H1 (cell line): ENCODE data around the gene MCC. TPM values are rescaled to one million over a fixed set of nuclear protein-coding genes. Genes with fewer than 3 reads are reported as not detected.

Experiments
- CTCF ChIA-PET: fragments of 300-600 bp; sonication (Branson Sonifier 250); formaldehyde crosslinking; loops from one replicate; lab custom pipeline; 2021; ENCODE audit not compliant: partially characterized antibody; lab: Charles Lee
- POLR2A ChIA-PET: fragments of 300-600 bp; sonication (Branson Sonifier 250); formaldehyde crosslinking; loops from one replicate; lab custom pipeline; 2021; ENCODE audit warnings: inconsistent platforms; ENCODE audit not compliant: partially characterized antibody; lab: Charles Lee
- DNase-seq, 2 experiments: peaks; one replicate each; pipeline versions ENCODE4 v3.0.0 to v3.0.0-alpha.2; 2010 to 2022; ENCODE audit warnings: low spot score in 2 of 2, low read depth in 1 of 2, mixed read lengths in 1 of 2
- FAIRE-seq: peaks from 2 replicates; lab custom pipeline; 2011; peaks lifted over from hg19 to GRCh38; lab: Jason Lieb, UNC
- H2AFZ ChIP-seq: 2 replicates; pipeline ENCODE4 v1.8.1; 2012; ENCODE audit warnings: low read length, inconsistent platforms
- H2AK5ac ChIP-seq: 2 replicates; pipeline ENCODE4 v1.6.1; 2013; ENCODE audit warnings: low read depth, low read length
- H2BK120ac ChIP-seq: replicated peaks from 2 replicates; pipeline ENCODE3; 2013; ENCODE audit warnings: low read depth, low read length, inconsistent platforms
- H2BK12ac ChIP-seq: 2 replicates; pipeline ENCODE4 v1.6.1; 2013; ENCODE audit warnings: low read depth, low read length
- H2BK15ac ChIP-seq: 2 replicates; pipeline ENCODE4 v1.6.1; 2013; ENCODE audit warnings: low read length
- H2BK20ac ChIP-seq: 2 replicates; pipeline ENCODE4 v1.6.1; 2013; ENCODE audit warnings: low read length
- H2BK5ac ChIP-seq: 2 replicates; pipeline ENCODE4 v1.6.1; 2013; ENCODE audit warnings: low read depth, low read length
- H3K14ac ChIP-seq: 2 replicates; pipeline ENCODE4 v1.6.1; 2013; ENCODE audit warnings: inconsistent platforms; ENCODE audit not compliant: insufficient read length
- H3K18ac ChIP-seq: 2 replicates; pipeline ENCODE4 v1.6.1; 2013; ENCODE audit warnings: low read length; ENCODE audit errors: extremely low read depth
- H3K23ac ChIP-seq: 2 replicates; pipeline ENCODE4 v1.6.1; 2013; ENCODE audit warnings: inconsistent platforms; ENCODE audit not compliant: insufficient read length
- H3K23me2 ChIP-seq: 2 replicates; pipeline ENCODE4 v1.6.1; 2013; ENCODE audit warnings: low read depth, low read length
- H3K27ac ChIP-seq: 2 replicates; pipeline ENCODE4 v1.6.1; 2011; ENCODE audit warnings: low read depth, low read length, inconsistent platforms
- H3K27me3 ChIP-seq, 4 experiments: replicated peaks in 1 of 4; 1 replicate in 1 of 4; 2 replicates in 3 of 4; pipeline versions ENCODE4 v1.6.1 to v1.8.1; 2011 to 2013; ENCODE audit warnings: low read length in 3 of 4, mild to moderate bottlenecking in 3 of 4, inconsistent platforms in 2 of 4, mixed read lengths in 2 of 4, moderate library complexity in 1 of 4; ENCODE audit not compliant: control insufficient read depth in 3 of 4, insufficient read depth in 3 of 4; ENCODE audit errors: extremely low read depth in 1 of 4
- H3K36me3 ChIP-seq, 4 experiments: 2 replicates each; pipeline versions ENCODE4 v1.6.1 to v1.8.1; 2011 to 2013; ENCODE audit warnings: mild to moderate bottlenecking in 4 of 4, low read length in 3 of 4, moderate library complexity in 2 of 4, control low read depth in 1 of 4, inconsistent platforms in 1 of 4; ENCODE audit not compliant: insufficient read depth in 4 of 4, control insufficient read depth in 2 of 4
- H3K4ac ChIP-seq: replicated peaks from 2 replicates; pipeline ENCODE3; 2013; ENCODE audit warnings: low read length, low read depth, mixed read lengths, inconsistent platforms; ENCODE audit not compliant: insufficient read length
- H3K4me1 ChIP-seq, 4 experiments: replicated peaks in 1 of 4; 1 replicate in 1 of 4; 2 replicates in 3 of 4; pipeline versions ENCODE4 v1.6.1 to v1.8.1; 2011 to 2013; ENCODE audit warnings: low read length in 3 of 4, inconsistent platforms in 2 of 4, mixed read lengths in 1 of 4; ENCODE audit not compliant: insufficient read depth in 4 of 4, control insufficient read depth in 3 of 4
- H3K4me2 ChIP-seq, 2 experiments: 2 replicates each; pipeline versions ENCODE4 v1.6.1 to v1.8.1; 2011 to 2013; ENCODE audit warnings: low read depth in 2 of 2, low read length in 2 of 2, control low read depth in 1 of 2, inconsistent platforms in 1 of 2, mild to moderate bottlenecking in 1 of 2; ENCODE audit not compliant: insufficient read depth in 1 of 2
- H3K4me3 ChIP-seq, 4 experiments: fragments of 200-600, 300-600 bp in 1 of 4; sonication (generic), shearing (Covaris generic), sonication (Bioruptor Twin) in 1 of 4; 2 replicates each; pipeline versions ENCODE4 v1.5.1 to v1.8.1; 2011 to 2016; ENCODE audit warnings: low read length in 4 of 4, low read depth in 3 of 4, control low read depth in 2 of 4, inconsistent platforms in 2 of 4, mild to moderate bottlenecking in 2 of 4, mixed read lengths in 1 of 4, moderate library complexity in 1 of 4; ENCODE audit not compliant: insufficient read depth in 2 of 4; ENCODE audit errors: extremely low read depth in 1 of 4
- H3K56ac ChIP-seq: replicated peaks from 2 replicates; pipeline ENCODE3; 2013; ENCODE audit warnings: low read depth, mild to moderate bottlenecking, mixed read lengths, low read length, inconsistent platforms; ENCODE audit not compliant: insufficient read length
- H3K79me1 ChIP-seq: 2 replicates; pipeline ENCODE4 v1.6.1; 2013; ENCODE audit warnings: low read depth, low read length, control low read depth
- H3K79me2 ChIP-seq, 2 experiments: 2 replicates each; pipeline versions ENCODE4 v1.6.1 to v1.8.1; 2012 to 2013; ENCODE audit warnings: low read length in 2 of 2, mild to moderate bottlenecking in 2 of 2, inconsistent platforms in 1 of 2; ENCODE audit not compliant: insufficient read depth in 2 of 2, control insufficient read depth in 1 of 2
- H3K9ac ChIP-seq, 4 experiments: replicated peaks in 1 of 4; 1 replicate in 1 of 4; 2 replicates in 3 of 4; pipeline versions ENCODE4 v1.6.1 to v1.8.1; 2011 to 2013; ENCODE audit warnings: low read depth in 3 of 4, low read length in 3 of 4, control low read depth in 2 of 4, mild to moderate bottlenecking in 2 of 4, moderate library complexity in 2 of 4, inconsistent platforms in 1 of 4; ENCODE audit errors: extremely low read depth in 1 of 4
- H3K9me3 ChIP-seq, 2 experiments: 2 replicates each; pipeline versions ENCODE4 v1.6.1 to v1.8.1; 2012 to 2013; ENCODE audit warnings: mild to moderate bottlenecking in 2 of 2, moderate library complexity in 2 of 2, control low read depth in 1 of 2, inconsistent platforms in 1 of 2, low read depth in 1 of 2, low read length in 1 of 2, mixed read lengths in 1 of 2; ENCODE audit not compliant: insufficient read depth in 2 of 2
- H4K20me1 ChIP-seq, 2 experiments: replicated peaks in 1 of 2; 2 replicates each; pipeline versions ENCODE3 to v1.8.1; 2011 to 2013; ENCODE audit warnings: inconsistent platforms in 2 of 2, low read length in 2 of 2, mild to moderate bottlenecking in 1 of 2; ENCODE audit not compliant: insufficient read depth in 2 of 2, control insufficient read depth in 1 of 2
- H4K5ac ChIP-seq: 2 replicates; pipeline ENCODE4 v1.6.1; 2013; ENCODE audit warnings: low read length, low read depth, mixed read lengths, inconsistent platforms; ENCODE audit not compliant: insufficient read length
- H4K8ac ChIP-seq: 2 replicates; pipeline ENCODE4 v1.8.0; 2013; ENCODE audit warnings: mild to moderate bottlenecking, moderate library complexity, low read length, inconsistent platforms; ENCODE audit not compliant: insufficient read depth; ENCODE audit errors: extremely low read depth
- H4K91ac ChIP-seq: replicated peaks from 2 replicates; pipeline ENCODE3; 2013; ENCODE audit warnings: low read length, mixed read lengths, inconsistent platforms; ENCODE audit not compliant: insufficient read length
- BCL11A ChIP-seq, 2 experiments: IDR thresholded peaks; one replicate each; pipeline ENCODE4 v1.6.1; 2011; ENCODE audit warnings: low read depth in 2 of 2, low read length in 2 of 2, mild to moderate bottlenecking in 2 of 2
- CEBPB ChIP-seq: IDR thresholded peaks from 2 replicates; pipeline ENCODE4 v1.6.1; 2012; ENCODE audit warnings: low read depth, low read length
- FOSL1 ChIP-seq: IDR thresholded peaks from 2 replicates; pipeline ENCODE4 v1.6.1; 2011; ENCODE audit warnings: mild to moderate bottlenecking, low read depth, low read length, moderate library complexity; ENCODE audit not compliant: insufficient read depth
- HDAC2 ChIP-seq, 2 experiments: fragments of 300-600 bp in 1 of 2; sonication (generic) in 1 of 2; IDR thresholded peaks; 2 replicates each; pipeline ENCODE4 v1.6.1; 2011 to 2012; ENCODE audit warnings: low read depth in 2 of 2, low read length in 2 of 2, mild to moderate bottlenecking in 2 of 2, moderate library complexity in 2 of 2, borderline replicate concordance in 1 of 2, inconsistent platforms in 1 of 2
- MAFK ChIP-seq: IDR thresholded peaks from 2 replicates; pipeline ENCODE4 v1.6.1; 2012; ENCODE audit warnings: low read depth, mild to moderate bottlenecking, improper control_type of control experiment, low read length
- POLR2AphosphoS5 ChIP-seq: IDR thresholded peaks from 2 replicates; pipeline ENCODE4 v1.6.1; 2011; ENCODE audit warnings: low read depth, low read length
- RNF2 ChIP-seq: fragments of 200-900, 300-1000 bp; sonication (generic); IDR thresholded peaks from 2 replicates; pipeline ENCODE4 v1.7.1; 2016; ENCODE audit warnings: borderline replicate concordance, low read depth, mild to moderate bottlenecking, antibody characterized with exemption, low read length; ENCODE audit not compliant: poor library complexity, severe bottlenecking; ENCODE audit errors: missing control alignments
- TCF12 ChIP-seq: IDR thresholded peaks from 2 replicates; pipeline ENCODE4 v1.6.1; 2011; ENCODE audit warnings: low read depth, mild to moderate bottlenecking, low read length
- WGBS, 2 experiments: shearing (Covaris generic) in 1 of 2; methylation state at CpG; one replicate each; pipeline versions ENCODE4 v1.1.6 to v1.1.7; 2013 to 2015; ENCODE audit warnings: low lambda C conversion rate in 2 of 2, mixed read lengths in 2 of 2, inconsistent platforms in 1 of 2, low coverage in 1 of 2, missing lambda C conversion rate in 1 of 2; ENCODE audit not compliant: insufficient replicate concordance in 2 of 2, insufficient coverage in 1 of 2, insufficient read length in 1 of 2; ENCODE audit errors: extremely low coverage in 1 of 2, missing lambda C conversion rate in 1 of 2; 5-methylcytosine and 5-hydroxymethylcytosine counted together
- polyA plus RNA-seq, 7 experiments: library from polyadenylated mRNA; depleted of rRNA in 3 of 7; stranded (reverse) in 5 of 7; unstranded in 2 of 7; fragments of >200 nt in 5 of 7; fragments of 200-250 nt in 2 of 7; gene quantifications; 1 replicate in 5 of 7; 2 replicates in 1 of 7; 4 replicates in 1 of 7; pipeline versions ENCODE4 v1.2.1 to v1.2.3, GENCODE V29; 2011 to 2013; ENCODE audit warnings: missing spikeins in 2 of 7, mixed read lengths in 2 of 7
- total RNA-seq: library from RNA; stranded (reverse); fragmentation: NEBNext Ultra II Directional; extraction: Animal tissue kit (Norgen Biotek cat#: 25700); gene quantifications from 2 replicates; pipeline ENCODE4 v1.2.1, GENCODE V29; 2021
- TF ChIP-seq, protein P1 (sequence below): IDR thresholded peaks from 2 replicates; pipeline ENCODE4 v1.6.1; 2012; ENCODE audit warnings: low read length, inconsistent platforms
- TF ChIP-seq, protein P2 (sequence below): IDR thresholded peaks from 2 replicates; pipeline ENCODE4 v1.6.1; 2011; ENCODE audit warnings: low read length, improper control_type of control experiment

MCC gene
- total and polyA plus RNA-seq, 2 of the 8 experiments (the other 6 are each of a cell fraction or from before 2014, with no cell fraction given): 2.6 to 18.3 TPM

DNA sequence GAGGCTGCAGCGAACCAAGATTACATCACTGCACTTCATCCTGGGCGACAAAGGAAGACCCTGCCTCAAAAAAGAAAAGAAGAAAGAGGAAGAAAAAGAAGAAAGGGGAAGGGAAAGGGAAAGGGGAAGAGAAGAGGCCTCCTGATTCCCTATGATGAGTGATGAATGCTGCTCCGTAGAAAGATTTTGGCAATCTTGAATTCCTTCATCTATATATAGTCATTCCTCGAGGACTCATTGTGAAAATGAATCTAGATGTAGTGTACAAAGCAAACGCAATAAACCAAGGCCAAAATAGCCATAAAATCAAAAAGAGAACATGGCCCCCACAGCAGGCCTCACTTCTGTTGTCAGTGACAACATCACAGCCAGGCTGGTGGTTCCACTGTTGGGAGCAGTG is 293.7 kb downstream of the MCC start:
- H3K4me1 ChIP-seq: peaks cover 0 to 4% (median under 1%) of the 10 kb centered on the region in 4 experiments; a peak in 2 of 7 replicates
- H3K9me3 ChIP-seq: peaks cover 3% of the 10 kb centered on the region in 2 experiments; a peak in 1 of 4 replicates
- DNase-seq: no peak
- ChIA-PET POLR2A (no interaction called here), CTCF (no interaction called here)
- no peak overlapping the region for H3K9ac ChIP-seq
- H4K20me1 ChIP-seq: peaks cover 0 to 1% of the 10 kb centered on the region in 2 experiments
- H3K18ac ChIP-seq: no peak overlapping the region
- H4K8ac ChIP-seq: no peak overlapping the region
- 0 out of 4 replicates have a peak, but pooled peaks cover 0 to 9% of the 10 kb centered on the region in 2 experiments for H3K79me2 ChIP-seq
- no peak overlapping the region for H3K27ac ChIP-seq
- TF ChIP-seq CEBPB (no peak), TCF12 (no peak), FOSL1 (no peak), HDAC2 (IDR thresholded peaks at IDR 0.05; ENCODE audit: borderline replicate concordance in 1 of 2, low read depth in 2 of 2, low read length in 2 of 2) (no peak), RNF2 (no peak), BCL11A (IDR thresholded peaks at IDR 0.05; ENCODE audit: low read depth in 2 of 2, low read length in 2 of 2) (no peak), POLR2AphosphoS5 (no peak), MAFK (no peak)
- TF ChIP-seq, protein P1, sequence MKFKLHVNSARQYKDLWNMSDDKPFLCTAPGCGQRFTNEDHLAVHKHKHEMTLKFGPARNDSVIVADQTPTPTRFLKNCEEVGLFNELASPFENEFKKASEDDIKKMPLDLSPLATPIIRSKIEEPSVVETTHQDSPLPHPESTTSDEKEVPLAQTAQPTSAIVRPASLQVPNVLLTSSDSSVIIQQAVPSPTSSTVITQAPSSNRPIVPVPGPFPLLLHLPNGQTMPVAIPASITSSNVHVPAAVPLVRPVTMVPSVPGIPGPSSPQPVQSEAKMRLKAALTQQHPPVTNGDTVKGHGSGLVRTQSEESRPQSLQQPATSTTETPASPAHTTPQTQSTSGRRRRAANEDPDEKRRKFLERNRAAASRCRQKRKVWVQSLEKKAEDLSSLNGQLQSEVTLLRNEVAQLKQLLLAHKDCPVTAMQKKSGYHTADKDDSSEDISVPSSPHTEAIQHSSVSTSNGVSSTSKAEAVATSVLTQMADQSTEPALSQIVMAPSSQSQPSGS: no peak
- TF ChIP-seq, protein P2, sequence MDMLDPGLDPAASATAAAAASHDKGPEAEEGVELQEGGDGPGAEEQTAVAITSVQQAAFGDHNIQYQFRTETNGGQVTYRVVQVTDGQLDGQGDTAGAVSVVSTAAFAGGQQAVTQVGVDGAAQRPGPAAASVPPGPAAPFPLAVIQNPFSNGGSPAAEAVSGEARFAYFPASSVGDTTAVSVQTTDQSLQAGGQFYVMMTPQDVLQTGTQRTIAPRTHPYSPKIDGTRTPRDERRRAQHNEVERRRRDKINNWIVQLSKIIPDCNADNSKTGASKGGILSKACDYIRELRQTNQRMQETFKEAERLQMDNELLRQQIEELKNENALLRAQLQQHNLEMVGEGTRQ: no peak
- no peak overlapping the region for H4K5ac ChIP-seq
- no peak overlapping the region for H3K14ac ChIP-seq
- H3K36me3 ChIP-seq: no peaks in the 10 kb centered on the region
- H4K91ac ChIP-seq: no peak overlapping the region
- H2BK120ac ChIP-seq: no peak overlapping the region
- no peak overlapping the region for H2AFZ ChIP-seq
- no peaks in the 10 kb centered on the region for H3K23me2 ChIP-seq
- 95% methylated on average over 4 of the region's 5 CpGs; no CpG with 5 or more reads in 1 of the 2 experiments for WGBS, 2 experiments
- H3K4ac ChIP-seq: no peak overlapping the region
- H2BK12ac ChIP-seq: no peak overlapping the region
- H2BK5ac ChIP-seq: no peak overlapping the region
- no peak overlapping the region for H3K23ac ChIP-seq
- no peak overlapping the region for H2BK15ac ChIP-seq
- FAIRE-seq: no peak
- H3K56ac ChIP-seq: no peak overlapping the region
- no peak overlapping the region for H3K4me3 ChIP-seq
- H2AK5ac ChIP-seq: no peak overlapping the region
- no peak overlapping the region for H3K4me2 ChIP-seq
- no peak overlapping the region for H2BK20ac ChIP-seq
- H3K79me1 ChIP-seq: 0 out of 2 replicates have a peak, but pooled peaks cover 2% of the 10 kb centered on the region
- no peaks in the 10 kb centered on the region for H3K27me3 ChIP-seq
